ENCODE data around the gene LMO1.

The LMO1 gene

DNA sequence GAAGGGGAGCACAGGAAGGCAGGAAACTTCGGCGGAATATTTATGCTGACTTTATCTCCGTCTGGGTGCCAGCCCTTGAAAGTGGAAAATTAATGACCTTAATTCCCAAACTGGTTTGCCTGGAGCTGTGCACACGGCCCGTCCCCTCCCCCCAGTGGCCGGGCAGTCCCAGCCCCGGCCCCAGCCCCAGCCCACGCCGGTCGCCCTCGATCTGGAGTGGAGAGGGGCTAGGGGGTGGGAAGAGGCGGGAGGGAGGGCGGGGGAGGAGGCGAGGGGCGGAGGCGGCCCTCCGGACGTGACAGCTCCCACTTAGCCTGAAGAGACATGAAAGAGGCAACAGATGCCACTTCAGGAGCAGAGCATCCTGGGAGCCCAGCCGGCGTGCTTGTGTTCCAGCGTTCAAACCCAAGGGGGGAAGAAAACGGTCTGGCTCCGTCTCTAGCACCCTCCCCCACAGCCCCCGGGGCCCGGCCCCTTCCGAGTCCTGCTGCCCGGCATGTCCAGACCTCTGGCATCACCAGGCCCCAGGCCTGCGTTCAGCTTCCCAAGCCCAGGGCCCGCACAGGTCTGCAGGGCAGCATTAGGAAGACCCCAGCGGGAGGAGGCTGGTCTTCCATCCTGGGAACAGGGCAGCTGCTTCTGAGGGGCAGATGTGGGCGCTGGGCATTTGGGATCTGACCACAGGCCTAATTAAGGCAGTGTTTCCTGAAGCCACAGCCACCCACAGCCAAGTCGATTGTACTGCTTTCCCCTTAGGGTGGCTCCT, 20.0 kb upstream of the LMO1 start:
- no peaks in the 10 kb centered on the region for H3K36me3 ChIP-seq
- H3K4me1 ChIP-seq = peaks cover 0 to 6% (median 2%) of the 10 kb centered on the region in 4 donors
- TF ChIP-seq, protein P1, sequence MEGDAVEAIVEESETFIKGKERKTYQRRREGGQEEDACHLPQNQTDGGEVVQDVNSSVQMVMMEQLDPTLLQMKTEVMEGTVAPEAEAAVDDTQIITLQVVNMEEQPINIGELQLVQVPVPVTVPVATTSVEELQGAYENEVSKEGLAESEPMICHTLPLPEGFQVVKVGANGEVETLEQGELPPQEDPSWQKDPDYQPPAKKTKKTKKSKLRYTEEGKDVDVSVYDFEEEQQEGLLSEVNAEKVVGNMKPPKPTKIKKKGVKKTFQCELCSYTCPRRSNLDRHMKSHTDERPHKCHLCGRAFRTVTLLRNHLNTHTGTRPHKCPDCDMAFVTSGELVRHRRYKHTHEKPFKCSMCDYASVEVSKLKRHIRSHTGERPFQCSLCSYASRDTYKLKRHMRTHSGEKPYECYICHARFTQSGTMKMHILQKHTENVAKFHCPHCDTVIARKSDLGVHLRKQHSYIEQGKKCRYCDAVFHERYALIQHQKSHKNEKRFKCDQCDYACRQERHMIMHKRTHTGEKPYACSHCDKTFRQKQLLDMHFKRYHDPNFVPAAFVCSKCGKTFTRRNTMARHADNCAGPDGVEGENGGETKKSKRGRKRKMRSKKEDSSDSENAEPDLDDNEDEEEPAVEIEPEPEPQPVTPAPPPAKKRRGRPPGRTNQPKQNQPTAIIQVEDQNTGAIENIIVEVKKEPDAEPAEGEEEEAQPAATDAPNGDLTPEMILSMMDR (IDR thresholded peaks at IDR 0.05) = no peak
- DNase-seq = peak in 1 of 2 donors; percentile 59
- H3K4me3 ChIP-seq = no peak overlapping the region
- intact Hi-C loops (cut with DNase I; ENCODE audit: low total_unique reads) = no loop called here
- H3K9me3 ChIP-seq = no peaks in the 10 kb centered on the region
- no peak overlapping the region for H3K27ac ChIP-seq
- H3K27me3 ChIP-seq = peaks cover 0 to 12% of the 10 kb centered on the region in 2 donors

DNA sequence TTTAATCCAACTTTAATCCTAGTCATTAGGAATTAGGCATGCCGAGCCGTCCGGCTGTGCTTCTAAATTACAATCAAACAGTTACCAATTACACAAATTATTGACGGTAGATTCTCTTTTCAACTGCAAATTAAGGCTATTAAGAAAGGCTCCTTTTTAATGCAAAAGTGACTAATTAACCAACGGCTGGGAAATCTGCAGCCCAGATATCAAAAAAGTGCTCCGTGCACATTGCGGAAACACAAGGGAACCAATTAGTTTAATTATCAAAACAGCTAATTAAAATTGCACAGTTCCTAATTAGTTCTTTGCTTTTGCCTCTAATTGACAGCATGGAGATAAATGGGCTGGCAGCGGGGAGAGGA, 19.4 kb upstream of the LMO1 start:
- Histone ChIP-seq H3K4me3 (no peak overlapping the region), H3K27me3 (peaks cover 0 to 12% of the 10 kb centered on the region in 2 donors), H3K4me1 (peaks cover 0 to 6% (median 2%) of the 10 kb centered on the region in 4 donors), H3K27ac (no peak overlapping the region), H3K9me3 (no peaks in the 10 kb centered on the region), H3K36me3 (no peaks in the 10 kb centered on the region)
- intact Hi-C loops (cut with DNase I; ENCODE audit: low total_unique reads) = no loop called here
- DNase-seq = no peak
- TF ChIP-seq, protein P1 (IDR thresholded peaks at IDR 0.05) = no peak

DNA sequence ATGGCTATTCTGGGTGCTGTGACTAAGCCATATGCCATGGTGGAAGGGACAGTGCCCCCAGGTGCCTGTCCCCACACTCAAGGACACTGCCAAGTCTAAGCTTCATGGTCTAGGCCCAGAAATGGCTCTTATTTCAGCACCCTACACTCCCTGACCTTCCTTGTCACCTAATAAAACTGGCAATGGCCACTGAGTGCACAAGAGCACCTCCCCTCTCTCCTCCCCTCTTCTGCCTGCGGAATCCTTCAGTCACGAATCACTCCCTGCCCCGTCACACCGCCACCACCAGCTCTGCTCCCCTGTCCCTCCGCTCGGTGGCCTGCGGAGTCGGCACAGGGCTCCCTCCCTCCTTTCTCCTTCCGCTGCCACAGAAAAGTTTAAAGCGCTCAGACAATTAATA, 19.0 kb upstream of the LMO1 start:
- Histone ChIP-seq H3K27me3 (peaks cover 0 to 12% of the 10 kb centered on the region in 2 donors), H3K4me3 (no peak overlapping the region), H3K36me3 (no peaks in the 10 kb centered on the region), H3K9me3 (no peaks in the 10 kb centered on the region), H3K27ac (no peak overlapping the region), H3K4me1 (peaks cover 0 to 6% (median 2%) of the 10 kb centered on the region in 4 donors)
- DNase-seq = peak in 1 of 2 donors; percentile 16
- intact Hi-C loops (cut with DNase I; ENCODE audit: low total_unique reads) = no loop called here
- TF ChIP-seq, protein P1 (IDR thresholded peaks at IDR 0.05) = no peak

DNA sequence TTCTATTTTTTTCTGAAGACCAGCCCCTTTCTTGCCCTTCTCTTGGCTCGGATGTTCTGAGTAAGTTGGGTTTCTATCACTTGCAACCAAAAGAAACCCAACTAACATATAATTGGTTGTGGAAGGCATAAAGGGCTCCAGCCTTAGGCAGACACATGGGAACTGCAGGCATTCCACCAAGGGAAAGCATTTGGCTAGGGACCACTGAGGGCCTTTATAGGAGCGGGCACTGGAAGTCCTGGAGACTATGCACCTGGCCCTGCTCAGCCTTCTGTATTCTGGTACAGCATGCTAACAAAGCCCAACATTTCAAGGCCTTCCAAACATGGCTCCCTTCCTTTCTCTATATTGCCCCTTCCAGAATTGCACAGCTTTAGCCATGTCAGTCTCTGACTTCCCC, 17.6 kb upstream of the LMO1 start:
- Histone ChIP-seq H3K9me3 (no peaks in the 10 kb centered on the region), H3K36me3 (no peaks in the 10 kb centered on the region), H3K4me3 (no peak overlapping the region), H3K4me1 (peaks cover 0 to 6% (median 2%) of the 10 kb centered on the region in 4 donors), H3K27ac (no peak overlapping the region), H3K27me3 (peaks cover 0 to 18% of the 10 kb centered on the region in 2 donors)
- intact Hi-C loops (cut with DNase I; ENCODE audit: low total_unique reads) = no loop called here
- peak in 1 of 2 donors; percentile 11 for DNase-seq
- TF ChIP-seq, protein P1 (IDR thresholded peaks at IDR 0.05) = no peak

DNA sequence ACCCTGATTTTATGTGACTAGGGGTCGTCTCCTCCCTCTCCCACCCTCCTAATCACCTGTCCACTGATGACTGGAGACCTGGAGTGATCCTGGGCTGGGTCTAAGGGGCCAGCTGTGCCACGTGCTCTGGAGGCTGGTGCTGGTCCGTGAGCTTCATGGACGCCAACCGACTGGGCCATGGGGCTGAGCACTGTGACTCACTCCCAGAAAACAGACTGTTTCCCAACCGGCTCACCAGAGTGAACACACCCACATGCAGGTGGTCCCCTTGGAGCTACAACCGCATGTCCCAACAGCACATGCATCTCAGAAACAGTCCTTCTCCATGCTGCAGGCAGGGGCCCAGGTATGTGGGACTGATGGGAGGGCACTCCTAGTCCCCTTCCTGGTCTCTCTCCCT, 14.0 kb upstream of the LMO1 start:
- intact Hi-C loops (cut with DNase I; ENCODE audit: low total_unique reads) = no loop called here
- Histone ChIP-seq H3K9me3 (no peaks in the 10 kb centered on the region), H3K36me3 (no peaks in the 10 kb centered on the region), H3K27ac (no peak overlapping the region), H3K4me3 (no peak overlapping the region), H3K27me3 (peaks cover 0 to 6% of the 10 kb centered on the region in 2 donors), H3K4me1 (no peaks in the 10 kb centered on the region)
- TF ChIP-seq, protein P1 (IDR thresholded peaks at IDR 0.05) = no peak
- peak in 1 of 2 donors; percentile 39 for DNase-seq

All from tibial artery (tissue), 4 donors.